HCT116 (cell line): ENCODE measurements around the gene TIPRL. TPM values are rescaled to one million over a fixed set of nuclear protein-coding genes. Genes with fewer than 3 reads are reported as not detected.

Experiments used
- ATAC-seq: fragments of 200-7000 bp; cut with Tn5 transposase; 2 replicates; pipeline ENCODE4 v1.9.1; 2020; ENCODE audit warnings: mild to moderate bottlenecking, moderate library complexity
- BruUV-seq: library from RNA; stranded (reverse); fragments of 400-500 nt; replicated peaks from 2 replicates; lab custom pipeline; 2021; lab: Mats Ljungman, UMichigan
- CTCF ChIA-PET: fragments of 300-600 bp; sonication (Branson Sonifier 250); formaldehyde crosslinking; loops from one replicate; lab custom pipeline; 2021; ENCODE audit warnings: antibody characterized with exemption; lab: Charles Lee
- POLR2A ChIA-PET: fragments of 300-600, 350-600 bp; sonication (Branson Sonifier 250); formaldehyde crosslinking; loops from one replicate; lab custom pipeline; 2021; ENCODE audit warnings: antibody characterized with exemption; lab: Charles Lee
- RAD21 ChIA-PET, 2 experiments: fragments of 300-600 bp; sonication (Branson Sonifier 250); formaldehyde crosslinking; loops; one replicate each; lab custom pipeline; 2023; ENCODE audit warnings: low total read pairs in 2 of 2; ENCODE audit not compliant: uncharacterized antibody in 2 of 2, unreplicated experiment in 2 of 2, low non-redundant PET in 1 of 2; lab: Charles Lee
- DNase-seq: peaks from one replicate; pipeline ENCODE4 v3.0.0-alpha.2; 2010; ENCODE audit warnings: low read depth, low spot score
- H2AFZ ChIP-seq: fragments of 200-600 bp; shearing (Covaris generic), sonication (generic); 2 replicates; pipeline ENCODE4 v1.6.1; 2017; ENCODE audit warnings: low read depth, mixed run types, mixed read lengths, antibody characterized with exemption, low read length; ENCODE audit not compliant: poor library complexity, severe bottlenecking
- H3K27ac ChIP-seq: 2 replicates; pipeline ENCODE4 v1.5.1; 2012; ENCODE audit warnings: low read depth, low read length
- H3K27me3 ChIP-seq: fragments of 200-600 bp; sonication (generic); 2 replicates; pipeline ENCODE4 v1.6.1; 2016; ENCODE audit warnings: mixed run types, low read length, mixed read lengths; ENCODE audit not compliant: insufficient read depth
- H3K36me3 ChIP-seq, 2 experiments: fragments of 200-500 bp in 1 of 2; fragments of 200-600 bp in 1 of 2; sonication (Bioruptor generic) in 1 of 2; sonication (generic) in 1 of 2; 2 replicates each; pipeline versions ENCODE4 v1.5.1 to v1.6.1; 2014 to 2016; ENCODE audit warnings: low read length in 2 of 2, inconsistent platforms in 1 of 2, mixed read lengths in 1 of 2, mixed run types in 1 of 2; ENCODE audit not compliant: insufficient read depth in 2 of 2, control insufficient read depth in 1 of 2
- H3K4me1 ChIP-seq, 2 experiments: fragments of 200-600 bp in 1 of 2; sonication (generic) in 1 of 2; 2 replicates each; pipeline versions ENCODE4 v1.5.1 to v1.6.1; 2012 to 2017; ENCODE audit warnings: low read length in 2 of 2, inconsistent platforms in 1 of 2, mild to moderate bottlenecking in 1 of 2, mixed read lengths in 1 of 2, mixed run types in 1 of 2, moderate library complexity in 1 of 2; ENCODE audit not compliant: insufficient read depth in 2 of 2, control insufficient read depth in 1 of 2
- H3K4me2 ChIP-seq: fragments of 200-600 bp; sonication (generic); 2 replicates; pipeline ENCODE4 v1.6.1; 2017; ENCODE audit warnings: mixed run types, low read length, mixed read lengths
- H3K4me3 ChIP-seq, 2 experiments: fragments of 200-600 bp in 1 of 2; sonication (generic) in 1 of 2; replicated peaks in 1 of 2; 2 replicates each; pipeline ENCODE4 v1.5.1; 2011 to 2016; ENCODE audit warnings: low read length in 2 of 2, control low read depth in 1 of 2, low read depth in 1 of 2, mild to moderate bottlenecking in 1 of 2, mixed read lengths in 1 of 2, mixed run types in 1 of 2
- H3K79me2 ChIP-seq: fragments of 200-600 bp; sonication (generic); 2 replicates; pipeline ENCODE4 v1.6.1; 2017; ENCODE audit warnings: mild to moderate bottlenecking, mixed run types, low read length, moderate library complexity, mixed read lengths; ENCODE audit not compliant: insufficient read depth
- H3K9ac ChIP-seq: fragments of 200-600 bp; sonication (generic); 2 replicates; pipeline ENCODE4 v1.6.1; 2016; ENCODE audit warnings: low read length, mixed read lengths
- H3K9me2 ChIP-seq: fragments of 200-600 bp; sonication (generic), shearing (Covaris generic); 2 replicates; pipeline ENCODE4 v1.6.1; 2017; ENCODE audit warnings: mixed run types, mild to moderate bottlenecking, moderate library complexity; ENCODE audit not compliant: insufficient read depth
- H3K9me3 ChIP-seq, 2 experiments: fragments of 200-500 bp in 1 of 2; fragments of 200-600 bp in 1 of 2; sonication (Bioruptor generic) in 1 of 2; sonication (generic) in 1 of 2; 2 replicates each; pipeline ENCODE4 v1.6.1; 2014 to 2017; ENCODE audit warnings: low read length in 2 of 2, mixed read lengths in 2 of 2, inconsistent platforms in 1 of 2, low read depth in 1 of 2, mild to moderate bottlenecking in 1 of 2, mixed run types in 1 of 2, moderate library complexity in 1 of 2; ENCODE audit not compliant: control insufficient read depth in 1 of 2, insufficient read depth in 1 of 2
- H4K20me1 ChIP-seq: fragments of 200-600 bp; sonication (generic), shearing (Covaris generic); 2 replicates; pipeline ENCODE4 v1.6.1; 2017; ENCODE audit warnings: mixed run types, mild to moderate bottlenecking, moderate library complexity; ENCODE audit not compliant: insufficient read depth
- CBX3 ChIP-seq: IDR thresholded peaks from 2 replicates; pipeline ENCODE4 v1.6.1; 2012; ENCODE audit warnings: low read depth
- CEBPB ChIP-seq: IDR thresholded peaks from 2 replicates; pipeline ENCODE4 v1.6.1; 2012; ENCODE audit warnings: low read depth
- CTCF ChIP-seq, 3 experiments: fragments of 200-600 bp in 1 of 3; sonication (generic) in 1 of 3; IDR thresholded peaks in 2 of 3; conservative IDR thresholded peaks in 1 of 3; 2 replicates each; pipeline ENCODE4 v1.5.1; 2012 to 2017; ENCODE audit warnings: low read depth in 2 of 3, low read length in 2 of 3, antibody characterized with exemption in 1 of 3, borderline replicate concordance in 1 of 3, control low read depth in 1 of 3, mild to moderate bottlenecking in 1 of 3, mixed read lengths in 1 of 3, mixed run types in 1 of 3, moderate library complexity in 1 of 3; ENCODE audit not compliant: insufficient read depth in 1 of 3
- ELF1 ChIP-seq: IDR thresholded peaks from 2 replicates; pipeline ENCODE4 v1.6.1; 2012; ENCODE audit warnings: low read depth, borderline replicate concordance
- EZH2 ChIP-seq: fragments of 200-600 bp; sonication (generic); IDR thresholded peaks from 2 replicates; pipeline ENCODE4 v1.6.1; 2017; ENCODE audit warnings: antibody characterized with exemption, mixed run types
- FOSL1 ChIP-seq: IDR thresholded peaks from 2 replicates; pipeline ENCODE4 v1.6.1; 2012; ENCODE audit warnings: low read depth
- JUND ChIP-seq: IDR thresholded peaks from 2 replicates; pipeline ENCODE4 v1.6.1; 2012
- MAX ChIP-seq: IDR thresholded peaks from 2 replicates; pipeline ENCODE4 v1.6.1; 2012
- POLR2A ChIP-seq: IDR thresholded peaks from 2 replicates; pipeline ENCODE4 v1.7.0; 2011; ENCODE audit warnings: borderline replicate concordance; ENCODE audit not compliant: insufficient read depth, insufficient read length; ENCODE audit errors: extremely low read depth
- POLR2AphosphoS5 ChIP-seq: IDR thresholded peaks from 2 replicates; pipeline ENCODE4 v1.6.1; 2011; ENCODE audit warnings: mild to moderate bottlenecking, low read depth, low read length, moderate library complexity
- RAD21 ChIP-seq: IDR thresholded peaks from 2 replicates; pipeline ENCODE4 v1.6.1; 2012; ENCODE audit warnings: low read depth, mild to moderate bottlenecking
- REST ChIP-seq: IDR thresholded peaks from 2 replicates; pipeline ENCODE4 v1.6.1; 2012; ENCODE audit warnings: low read depth
- SIN3A ChIP-seq: IDR thresholded peaks from 2 replicates; pipeline ENCODE4 v1.6.1; 2012; ENCODE audit warnings: low read depth
- SP1 ChIP-seq: IDR thresholded peaks from 2 replicates; pipeline ENCODE4 v1.6.1; 2012; ENCODE audit warnings: low read depth
- SRF ChIP-seq: IDR thresholded peaks from 2 replicates; pipeline ENCODE4 v1.6.1; 2012; ENCODE audit warnings: low read depth
- TCF7L2 ChIP-seq: IDR thresholded peaks from 2 replicates; pipeline ENCODE4 v1.7.0; 2011; ENCODE audit warnings: borderline replicate concordance, inconsistent platforms; ENCODE audit not compliant: insufficient read depth, insufficient read length; ENCODE audit errors: extremely low read depth
- YY1 ChIP-seq: IDR thresholded peaks from 2 replicates; pipeline ENCODE4 v1.6.1; 2011; ENCODE audit warnings: low read length, low read depth, moderate library complexity, mild to moderate bottlenecking; ENCODE audit not compliant: insufficient replicate concordance; ENCODE audit errors: extremely low read depth
- ZNF274 ChIP-seq: fragments of 200-500 bp; sonication (Bioruptor generic); IDR thresholded peaks from 2 replicates; pipeline ENCODE4 v1.6.1; 2014; ENCODE audit warnings: mild to moderate bottlenecking, low read depth, low read length, inconsistent platforms
- intact Hi-C: fragments of 100-400 bp; cut with micrococcal nuclease; formaldehyde crosslinking; loops from 2 replicates; pipeline ENCODE4 v1.10.0; 2022
- total RNA-seq: library from RNA; stranded (reverse); gene quantifications from one replicate; pipeline ENCODE4 v1.2.1, GENCODE V29; 2021; ENCODE audit not compliant: unreplicated experiment
- TF ChIP-seq, protein P1 (sequence below): IDR thresholded peaks from 2 replicates; pipeline ENCODE4 v1.6.1; 2012

Gene TIPRL
- total RNA-seq, 1 experiment from 2014 or later = 36.4 TPM

- no peak overlapping the region for H3K9ac ChIP-seq
- H3K9me3 ChIP-seq = peaks cover 0 to 7% of the 10 kb centered on the region in 2 experiments; a peak in 1 of 4 replicates
- no peak overlapping the region for H3K4me3 ChIP-seq
- H3K9me2 ChIP-seq = no peaks in the 10 kb centered on the region
- no peak for TF ChIP-seq POLR2A
- TF ChIP-seq SIN3A = no peak
- TF ChIP-seq FOSL1 = no peak
- no peak for TF ChIP-seq MAX
- no peak for TF ChIP-seq YY1
- no peak for TF ChIP-seq JUND
- TF ChIP-seq POLR2AphosphoS5 = no peak
- no peak for TF ChIP-seq RAD21
- no peak for TF ChIP-seq TCF7L2
- no peak for TF ChIP-seq ZNF274
- no peak for TF ChIP-seq SP1
- TF ChIP-seq CTCF (IDR thresholded peaks at IDR 0.05 in 2 of 3, conservative IDR thresholded peaks at IDR 0.05 in 1 of 3; ENCODE audit: borderline replicate concordance in 1 of 3, insufficient read depth in 1 of 3, low read depth in 2 of 3, low read length in 2 of 3) = no peak
- no peak for TF ChIP-seq REST
- no peak for TF ChIP-seq ELF1
- TF ChIP-seq, protein P1, sequence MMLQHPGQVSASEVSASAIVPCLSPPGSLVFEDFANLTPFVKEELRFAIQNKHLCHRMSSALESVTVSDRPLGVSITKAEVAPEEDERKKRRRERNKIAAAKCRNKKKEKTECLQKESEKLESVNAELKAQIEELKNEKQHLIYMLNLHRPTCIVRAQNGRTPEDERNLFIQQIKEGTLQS = no peak
- no peak for TF ChIP-seq SRF
- no peak for TF ChIP-seq CBX3
- no peak for TF ChIP-seq EZH2
- no peak for TF ChIP-seq CEBPB
- POLR2A ChIA-PET = no interaction called here
- no peak overlapping the region for H2AFZ ChIP-seq
- peaks cover 24% of the 10 kb centered on the region for H3K79me2 ChIP-seq
- H3K27me3 ChIP-seq = no peaks in the 10 kb centered on the region
- H3K4me1 ChIP-seq = peaks cover under 1 to 24% of the 10 kb centered on the region in 2 experiments; a peak in 3 of 4 replicates
- no TSS peak for BruUV-seq
- H3K27ac ChIP-seq = no peak overlapping the region
- H3K36me3 ChIP-seq = no peaks in the 10 kb centered on the region
- no peak for DNase-seq
- no peaks in the 10 kb centered on the region for H4K20me1 ChIP-seq
- CTCF ChIA-PET = no interaction called here
- RAD21 ChIA-PET = no interaction called here
- intact Hi-C loops = no loop called here
- H3K4me2 ChIP-seq = no peak overlapping the region
- ATAC-seq = no peak
Measured at GRCh38 chr1:168223261-168223660, 44.5 kb downstream of the TIPRL start.
